NB4 (cell line): ENCODE data around the gene BRSK2.

Experiments
- CTCF ChIP-seq: IDR thresholded peaks from one replicate; pipeline ENCODE4 v1.5.1; 2012; ENCODE audit warnings: low read depth, low read length
- MAX ChIP-seq: IDR thresholded peaks from 2 replicates; pipeline ENCODE4 v1.6.1; 2011; ENCODE audit warnings: low read depth, low read length
- MYC ChIP-seq: IDR thresholded peaks from 2 replicates; pipeline ENCODE4 v1.6.1; 2011; ENCODE audit warnings: low read depth, low read length
- POLR2A ChIP-seq: IDR thresholded peaks from 2 replicates; pipeline ENCODE4 v1.6.1; 2011; ENCODE audit warnings: mild to moderate bottlenecking; ENCODE audit not compliant: insufficient read length; ENCODE audit errors: extremely low read depth

- TF ChIP-seq CTCF, result no peak
- TF ChIP-seq POLR2A, result no peak
- TF ChIP-seq MAX, result no peak
- TF ChIP-seq MYC, result no peak
Observed at GRCh38 chr11:1460986-1461825, 71.5 kb downstream of the BRSK2 start.
